CD14-positive monocyte (primary cell): ENCODE measurements around the gene ERGIC1. TPM values are rescaled to one million over a fixed set of nuclear protein-coding genes. Genes with fewer than 3 reads are reported as not detected.

Experiments used
- DNase-seq, 3 donors: peaks; one replicate each; pipeline ENCODE4 v3.0.0-alpha.2; 2011 to 2022
- H2AFZ ChIP-seq: 2 replicates; pipeline ENCODE4 v1.6.0; 2012; ENCODE audit warnings: mild to moderate bottlenecking, low read depth, low read length, inconsistent platforms; ENCODE audit not compliant: insufficient read depth, poor library complexity, severe bottlenecking
- H3K27ac ChIP-seq, 2 donors: 1 replicate in 1 of 2; 2 replicates in 1 of 2; pipeline ENCODE4 v1.5.1; 2012 to 2013; ENCODE audit warnings: low read length in 2 of 2, control low read depth in 1 of 2, inconsistent platforms in 1 of 2, low read depth in 1 of 2, mild to moderate bottlenecking in 1 of 2
- H3K27me3 ChIP-seq, 2 donors: one replicate each; pipeline versions ENCODE4 v1.6.0 to v1.6.1; 2011 to 2013; ENCODE audit warnings: low read length in 2 of 2; ENCODE audit not compliant: control insufficient read depth in 2 of 2, insufficient read depth in 2 of 2
- H3K36me3 ChIP-seq, 2 donors: replicated peaks in 1 of 2; 1 replicate in 1 of 2; 2 replicates in 1 of 2; pipeline versions ENCODE4 v1.5.1 to v1.6.1; 2012 to 2013; ENCODE audit warnings: low read length in 2 of 2, control low read depth in 1 of 2, inconsistent platforms in 1 of 2, mild to moderate bottlenecking in 1 of 2; ENCODE audit not compliant: insufficient read depth in 2 of 2, control insufficient read depth in 1 of 2
- H3K4me1 ChIP-seq, 2 donors: 1 replicate in 1 of 2; 2 replicates in 1 of 2; pipeline versions ENCODE4 v1.5.1 to v1.6.1; 2012 to 2013; ENCODE audit warnings: low read length in 2 of 2, control low read depth in 1 of 2, inconsistent platforms in 1 of 2, mild to moderate bottlenecking in 1 of 2, moderate library complexity in 1 of 2; ENCODE audit not compliant: insufficient read depth in 2 of 2, control insufficient read depth in 1 of 2
- H3K4me2 ChIP-seq: replicated peaks from 2 replicates; pipeline ENCODE3; 2012; ENCODE audit warnings: low read length, moderate library complexity, mild to moderate bottlenecking; ENCODE audit not compliant: poor library complexity, severe bottlenecking; ENCODE audit errors: extremely low read depth
- H3K4me3 ChIP-seq, 3 experiments: fragments of 200-600 bp in 1 of 3; sonication (generic) in 1 of 3; replicated peaks in 1 of 3; 1 replicate in 2 of 3; 2 replicates in 1 of 3; pipeline ENCODE4 v1.5.1; 2011 to 2013; ENCODE audit warnings: low read length in 3 of 3, mild to moderate bottlenecking in 3 of 3, control low read depth in 2 of 3, low read depth in 2 of 3, inconsistent platforms in 1 of 3, moderate library complexity in 1 of 3
- H3K79me2 ChIP-seq: 2 replicates; pipeline ENCODE4 v1.6.0; 2012; ENCODE audit warnings: mild to moderate bottlenecking, control low read depth, inconsistent platforms, low read length, moderate library complexity; ENCODE audit not compliant: insufficient read depth
- H3K9ac ChIP-seq: 2 replicates; pipeline ENCODE4 v1.6.0; 2017; ENCODE audit warnings: low read length, mild to moderate bottlenecking; ENCODE audit not compliant: insufficient read depth, poor library complexity, severe bottlenecking
- H3K9me3 ChIP-seq, 2 donors: replicated peaks in 1 of 2; 1 replicate in 1 of 2; 2 replicates in 1 of 2; pipeline versions ENCODE4 v1.5.1 to v1.6.1; 2012 to 2013; ENCODE audit warnings: low read length in 2 of 2, control low read depth in 1 of 2; ENCODE audit not compliant: control insufficient read depth in 1 of 2, insufficient read depth in 1 of 2
- H4K20me1 ChIP-seq: 2 replicates; pipeline ENCODE4 v1.6.0; 2012; ENCODE audit warnings: mild to moderate bottlenecking, low read length, control low read depth, moderate library complexity; ENCODE audit not compliant: insufficient read depth
- H3K27ac Mint-ChIP-seq, 7 donors: one replicate each; pipeline ENCODE4 v1.8.0; 2020; ENCODE audit warnings: mild to moderate bottlenecking in 7 of 7, mixed read lengths in 7 of 7, moderate library complexity in 6 of 7, inconsistent platforms in 2 of 7
- H3K27me3 Mint-ChIP-seq, 3 donors: one replicate each; pipeline ENCODE4 v1.8.0; 2021 to 2022; ENCODE audit warnings: low read depth in 3 of 3, mild to moderate bottlenecking in 3 of 3, mixed read lengths in 3 of 3, moderate library complexity in 3 of 3, inconsistent platforms in 1 of 3
- H3K36me3 Mint-ChIP-seq, 2 donors: one replicate each; pipeline ENCODE4 v1.8.0; 2020; ENCODE audit warnings: mixed read lengths in 2 of 2, inconsistent platforms in 1 of 2, mild to moderate bottlenecking in 1 of 2
- H3K4me1 Mint-ChIP-seq: one replicate; pipeline ENCODE4 v1.8.0; 2020; ENCODE audit warnings: mild to moderate bottlenecking, mixed read lengths
- H3K4me3 Mint-ChIP-seq, 2 donors: one replicate each; pipeline ENCODE4 v1.8.0; 2020; ENCODE audit warnings: mild to moderate bottlenecking in 2 of 2, mixed read lengths in 2 of 2, moderate library complexity in 1 of 2
- H3K9me3 Mint-ChIP-seq, 7 donors: one replicate each; pipeline ENCODE4 v1.8.0; 2020 to 2022; ENCODE audit warnings: mixed read lengths in 7 of 7, mild to moderate bottlenecking in 6 of 7, moderate library complexity in 6 of 7, inconsistent platforms in 2 of 7
- CTCF ChIP-seq: fragments of 200-600 bp; IDR thresholded peaks from one replicate; pipeline ENCODE4 v1.8.0; 2022; ENCODE audit warnings: antibody characterized with exemption, mild to moderate bottlenecking
- WGBS: methylation state at CpG from one replicate; pipeline ENCODE4 v1.1.5; 2013; ENCODE audit warnings: missing lambda C conversion rate; ENCODE audit not compliant: insufficient coverage; 5-methylcytosine and 5-hydroxymethylcytosine counted together
- intact Hi-C, 2 donors: fragments of 100-400 bp; cut with micrococcal nuclease; formaldehyde crosslinking; loops; one replicate each; pipeline versions ENCODE4 v1.15.0 to v1.15.1; 2023
- polyA plus RNA-seq, 3 donors: library from polyadenylated mRNA; depleted of rRNA in 1 of 3; unstranded in 2 of 3; stranded (reverse) in 1 of 3; fragments of 300-500 nt in 2 of 3; fragments of >200 nt in 1 of 3; fragmentation: Illumina TruSeq in 2 of 3; gene quantifications; 1 replicate in 2 of 3; 2 replicates in 1 of 3; pipeline ENCODE4 v1.2.3, GENCODE V29; 2012 to 2021

Gene ERGIC1
- polyA plus RNA-seq, 3 donors = 28.3 to 76.2 (median 34.1) TPM

- Mint-ChIP-seq H3K36me3 (peaks cover 10 to 11% of the 10 kb centered on the region in 2 donors), H3K9me3 (peaks cover 14 to 20% (median 17%) of the 10 kb centered on the region in 7 donors), H3K4me3 (no peak overlapping the region), H3K27me3 (peaks cover 0 to 3% (median 0%) of the 10 kb centered on the region in 3 donors), H3K27ac (peak overlapping the region in 5 of 7 donors; percentile 23 to 91 (median 68)), H3K4me1 (peaks cover 39% of the 10 kb centered on the region)
- intact Hi-C loops = no loop called here
- Histone ChIP-seq H3K9me3 (peaks cover 9 to 11% of the 10 kb centered on the region in 2 donors), H3K4me1 (peaks cover 18 to 30% of the 10 kb centered on the region in 2 donors), H3K27me3 (no peaks in the 10 kb centered on the region), H2AFZ (no peak overlapping the region), H3K9ac (no peak overlapping the region), H4K20me1 (no peaks in the 10 kb centered on the region), H3K27ac (no peak overlapping the region), H3K36me3 (no peaks in the 10 kb centered on the region), H3K4me2 (no peak overlapping the region), H3K79me2 (no peaks in the 10 kb centered on the region), H3K4me3 (no peak overlapping the region)
- DNase-seq = no peak
- no peak for TF ChIP-seq CTCF
- 83% methylated on average over 2 of the region's 6 CpGs for WGBS
Measured at GRCh38 chr5:172828911-172829431, 5.1 kb upstream of the ERGIC1 start.

- Histone ChIP-seq H3K79me2 (peaks cover 10% of the 10 kb centered on the region), H2AFZ (no peak overlapping the region), H3K4me2 (no peak overlapping the region), H3K27me3 (no peaks in the 10 kb centered on the region), H3K9ac (peak overlapping the region; percentile 47), H3K4me3 (no peak overlapping the region), H4K20me1 (no peaks in the 10 kb centered on the region), H3K4me1 (peaks cover 25 to 43% of the 10 kb centered on the region in 2 donors), H3K27ac (peak overlapping the region; percentile 49 to 86), H3K9me3 (peaks cover 8 to 9% of the 10 kb centered on the region in 2 donors), H3K36me3 (no peaks in the 10 kb centered on the region)
- Mint-ChIP-seq H3K27ac (peak overlapping the region; percentile 81 to 98 (median 94)), H3K9me3 (peaks cover 11 to 16% (median 14%) of the 10 kb centered on the region in 7 donors), H3K36me3 (peaks cover 9 to 10% of the 10 kb centered on the region in 2 donors), H3K4me1 (peaks cover 43% of the 10 kb centered on the region), H3K4me3 (peak overlapping the region in 1 of 2 donors; percentile 39), H3K27me3 (peaks cover 0 to 3% (median 1%) of the 10 kb centered on the region in 3 donors)
- intact Hi-C loops = loop anchor here (5.0 to 10.0 kb wide), 3 partner anchors 33 to 116 kb away; partner anchors contain the start of gene DUSP1 (in 1 of the 2)
- WGBS = no CpG with 5 or more reads among the region's 1 CpG
- TF ChIP-seq CTCF = no peak
- peak in 1 of 3 donors; percentile 15 for DNase-seq
Measured at GRCh38 chr5:172830275-172830799, 3.7 kb upstream of the ERGIC1 start.
